Activated CD8-positive, alpha-beta memory T cell treated with anti-CD3 and anti-CD28 coated beads for 1 hour (primary cell): ENCODE data around the gene ZBTB20.

ENCODE experiments used
- DNase-seq, 2 donors: peaks; one replicate each; pipeline ENCODE4 v3.0.0-alpha.2; 2020; ENCODE audit warnings: low read depth in 1 of 2; ENCODE audit errors: extremely low read depth in 1 of 2

The ZBTB20 gene

GRCh38 chr3:115038817-115039216 is 108.3 kb downstream of the ZBTB20 start:
- DNase-seq = no peak

GRCh38 chr3:115022835-115023398 is 124.2 kb downstream of the ZBTB20 start:
- no peak for DNase-seq

- DNase-seq = no peak
Observed at GRCh38 chr3:115022199-115022598, 124.9 kb downstream of the ZBTB20 start.

GRCh38 chr3:115021061-115021460 is 126.0 kb downstream of the ZBTB20 start:
- DNase-seq = no peak

GRCh38 chr3:115019900-115020299 is 127.2 kb downstream of the ZBTB20 start:
- DNase-seq = no peak

GRCh38 chr3:115018694-115019093 is 128.4 kb downstream of the ZBTB20 start:
- DNase-seq = no peak

GRCh38 chr3:115007966-115008365 is 139.1 kb downstream of the ZBTB20 start:
- DNase-seq = no peak

- DNase-seq = no peak
Observed at GRCh38 chr3:115004201-115005140, 142.6 kb downstream of the ZBTB20 start.

GRCh38 chr3:114998971-114999579 is 148.0 kb downstream of the ZBTB20 start:
- no peak for DNase-seq

GRCh38 chr3:114994554-114995341 is 152.3 kb downstream of the ZBTB20 start:
- no peak for DNase-seq

GRCh38 chr3:114985776-114986175 is 161.3 kb downstream of the ZBTB20 start:
- DNase-seq = no peak

GRCh38 chr3:114983248-114983647 is 163.8 kb downstream of the ZBTB20 start:
- no peak for DNase-seq

- DNase-seq = no peak
Observed at GRCh38 chr3:114974387-114974786, 172.7 kb downstream of the ZBTB20 start.

GRCh38 chr3:114973536-114973935 is 173.6 kb downstream of the ZBTB20 start:
- DNase-seq = no peak

GRCh38 chr3:114967168-114967567 is 179.9 kb downstream of the ZBTB20 start:
- DNase-seq = no peak

- no peak for DNase-seq
Observed at GRCh38 chr3:114962189-114962588, 184.9 kb downstream of the ZBTB20 start.

GRCh38 chr3:114958930-114959329 is 188.2 kb downstream of the ZBTB20 start:
- no peak for DNase-seq

- no peak for DNase-seq
Observed at GRCh38 chr3:114953800-114954199, 193.3 kb downstream of the ZBTB20 start.

GRCh38 chr3:114953215-114953799 is 193.8 kb downstream of the ZBTB20 start:
- DNase-seq = no peak

- DNase-seq = no peak
Observed at GRCh38 chr3:114942773-114943172, 204.3 kb downstream of the ZBTB20 start.
